A673 (cell line): ENCODE measurements around the gene PANX2. TPM values are rescaled to one million over a fixed set of nuclear protein-coding genes. Genes with fewer than 3 reads are reported as not detected.
"Not testable (repeated sequence)": the region's sequence is repeated elsewhere in the genome, so short reads cannot be mapped to it uniquely, and the experiment has no call there.

ENCODE experiments used
- BruUV-seq: library from RNA; stranded (reverse); fragments of 400-500 nt; replicated peaks from 2 replicates; lab custom pipeline; 2021; lab: Mats Ljungman, UMichigan
- CTCF ChIA-PET: fragments of 300-600 bp; sonication (Branson Sonifier 250); formaldehyde crosslinking; loops from one replicate; lab custom pipeline; 2022; ENCODE audit warnings: antibody characterized with exemption; lab: Charles Lee
- POLR2A ChIA-PET: fragments of 300-600 bp; sonication (Branson Sonifier 250); formaldehyde crosslinking; loops from one replicate; lab custom pipeline; 2022; ENCODE audit warnings: antibody characterized with exemption; ENCODE audit not compliant: low non-redundant PET; lab: Charles Lee
- DNase-seq: peaks from one replicate; pipeline ENCODE4 v3.0.0-alpha.2; 2015; ENCODE audit warnings: low spot score
- H3K27ac ChIP-seq: fragments of 200-600 bp; sonication (generic); 2 replicates; pipeline ENCODE4 v1.5.1; 2016; ENCODE audit warnings: mixed run types, low read depth, mild to moderate bottlenecking, mixed read lengths, antibody characterized with exemption, low read length; ENCODE audit not compliant: poor library complexity, severe bottlenecking
- H3K27me3 ChIP-seq: fragments of 200-600 bp; sonication (generic); replicated peaks from 2 replicates; pipeline ENCODE4 v1.6.1; 2017; ENCODE audit warnings: mixed run types, low read depth, mild to moderate bottlenecking, mixed read lengths, antibody characterized with exemption, low read length; ENCODE audit not compliant: insufficient read depth, poor library complexity
- H3K36me3 ChIP-seq: fragments of 200-600 bp; sonication (generic); 2 replicates; pipeline ENCODE4 v1.6.1; 2016; ENCODE audit warnings: mixed run types, mild to moderate bottlenecking, mixed read lengths, antibody characterized with exemption, low read length; ENCODE audit not compliant: insufficient read depth, poor library complexity, severe bottlenecking
- H3K4me1 ChIP-seq: fragments of 200-600 bp; sonication (generic); 2 replicates; pipeline ENCODE4 v1.6.1; 2017; ENCODE audit warnings: mixed run types, mild to moderate bottlenecking, mixed read lengths, antibody characterized with exemption, low read length; ENCODE audit not compliant: insufficient read depth, poor library complexity, severe bottlenecking
- H3K4me3 ChIP-seq: fragments of 200-600 bp; sonication (generic); 2 replicates; pipeline ENCODE4 v1.5.1; 2016; ENCODE audit warnings: low read depth, mixed run types, mild to moderate bottlenecking, mixed read lengths, low read length; ENCODE audit not compliant: poor library complexity, severe bottlenecking
- H3K9me3 ChIP-seq: fragments of 200-600 bp; sonication (generic); 2 replicates; pipeline ENCODE4 v1.6.1; 2016; ENCODE audit warnings: mixed run types, low read depth, mild to moderate bottlenecking, mixed read lengths, antibody characterized with exemption, low read length; ENCODE audit not compliant: poor library complexity, severe bottlenecking
- CTCF ChIP-seq: fragments of 300-800, 200-600 bp; sonication (generic); conservative IDR thresholded peaks from 2 replicates; pipeline ENCODE4 v1.5.1; 2017; ENCODE audit warnings: low read depth, mild to moderate bottlenecking, antibody characterized with exemption, low read length, moderate library complexity, mixed read lengths
- EZH2 ChIP-seq: fragments of 200-600 bp; sonication (generic); IDR thresholded peaks from 2 replicates; pipeline ENCODE4 v1.6.1; 2017; ENCODE audit warnings: borderline replicate concordance, low read depth, mild to moderate bottlenecking, mixed read lengths, antibody characterized with exemption, low read length; ENCODE audit not compliant: poor library complexity, severe bottlenecking
- intact Hi-C: fragments of 100-400 bp; cut with micrococcal nuclease; formaldehyde crosslinking; loops from one replicate; pipeline ENCODE4 v1.10.0; 2022; ENCODE audit not compliant: unreplicated experiment
- total RNA-seq: library from RNA; stranded (reverse); gene quantifications from 2 replicates; pipeline ENCODE4 v1.2.3, GENCODE V29; 2021

PANX2 gene
- total RNA-seq, 1 experiment from 2014 or later: 7.6 TPM

DNA sequence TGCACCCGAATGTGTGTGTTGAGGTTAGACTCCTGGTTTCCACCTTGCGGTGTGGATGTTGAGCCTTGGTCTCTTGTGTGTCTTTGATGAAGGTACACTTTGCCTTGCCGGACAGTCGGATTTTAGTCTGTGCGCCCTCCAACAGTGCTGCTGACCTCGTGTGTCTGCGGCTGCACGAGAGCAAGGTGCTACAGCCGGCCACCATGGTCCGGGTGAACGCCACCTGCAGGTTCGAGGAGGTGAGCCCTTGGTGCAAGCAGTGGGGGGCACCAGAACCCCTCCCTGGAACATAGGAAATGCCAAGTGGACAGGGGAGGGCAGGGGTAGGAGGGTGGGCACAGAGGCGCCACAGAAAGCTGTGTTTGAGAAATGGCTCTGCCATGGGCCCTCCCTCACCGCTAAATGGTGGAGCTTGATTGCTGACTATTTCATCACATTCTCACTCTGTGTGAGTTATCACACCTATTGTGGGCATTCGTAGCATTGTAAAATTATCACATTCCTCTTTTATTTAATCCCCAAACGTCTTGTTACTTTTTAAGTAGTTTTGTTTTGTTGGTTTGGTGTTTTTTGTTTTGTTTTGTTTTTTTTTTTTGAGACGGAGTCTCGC lies 26.4 kb upstream of the PANX2 start:
- H3K4me3 ChIP-seq: no peak overlapping the region
- intact Hi-C loops: no loop called here
- CTCF ChIA-PET: interaction anchor here (0.5 to 0.6 kb wide), 2 partner anchors 25 to 123 kb away, joined by 4 to 7 read pairs; no protein-coding TSS in a partner anchor
- DNase-seq: no peak
- TF ChIP-seq CTCF: no peak
- no peak for TF ChIP-seq EZH2
- H3K36me3 ChIP-seq: no peaks in the 10 kb centered on the region
- no TSS peak for BruUV-seq
- H3K9me3 ChIP-seq: no peaks in the 10 kb centered on the region
- no peak overlapping the region for H3K27ac ChIP-seq
- POLR2A ChIA-PET: interaction anchor here (0.5 kb wide), 1 partner anchor 64 kb away, joined by 6 read pairs; no protein-coding TSS in a partner anchor
- H3K4me1 ChIP-seq: no peaks in the 10 kb centered on the region
- no peaks in the 10 kb centered on the region for H3K27me3 ChIP-seq

DNA sequence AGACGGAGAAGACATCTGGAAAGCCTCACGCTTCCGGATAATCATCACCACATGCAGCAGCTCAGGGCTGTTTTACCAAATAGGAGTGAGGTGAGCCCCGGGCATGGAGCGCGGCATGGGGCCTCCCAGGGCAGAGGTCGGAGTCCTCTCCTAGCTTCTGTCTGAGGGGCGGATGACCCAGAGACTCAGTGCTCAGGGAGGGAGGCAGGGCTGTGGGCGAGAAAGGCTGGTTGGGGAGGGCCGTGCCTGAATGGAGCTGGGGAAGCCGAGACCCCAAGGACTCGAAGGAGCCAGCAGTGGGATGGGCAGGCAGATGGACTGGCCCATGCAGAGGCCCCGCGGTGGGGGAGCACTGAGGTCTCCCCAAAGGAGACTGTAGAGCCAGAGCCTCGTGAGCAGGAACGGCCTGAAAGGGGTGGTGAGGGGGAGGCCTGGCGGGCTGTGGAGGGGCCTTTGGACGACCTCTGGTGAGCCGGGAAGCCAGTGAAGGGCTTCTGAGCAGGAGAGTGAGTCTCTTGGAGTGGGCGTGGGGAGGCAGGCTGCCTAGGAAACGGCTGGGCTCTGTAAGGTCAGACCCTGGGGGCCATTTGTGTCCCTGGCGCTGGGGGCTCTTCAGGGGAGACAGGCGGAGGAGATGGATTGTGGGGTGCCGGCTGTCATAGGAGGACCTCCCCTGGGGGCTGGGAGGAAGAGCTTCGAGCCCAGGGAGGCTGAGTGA lies 24.7 kb upstream of the PANX2 start:
- no peaks in the 10 kb centered on the region for H3K36me3 ChIP-seq
- no TSS peak for BruUV-seq
- POLR2A ChIA-PET: no interaction called here
- no peaks in the 10 kb centered on the region for H3K27me3 ChIP-seq
- no peak overlapping the region for H3K27ac ChIP-seq
- H3K4me3 ChIP-seq: no peak overlapping the region
- no peaks in the 10 kb centered on the region for H3K9me3 ChIP-seq
- intact Hi-C loops: loop anchor here (1.0 to 5.0 kb wide), 3 partner anchors 63 to 476 kb away; no protein-coding TSS in a partner anchor
- no peaks in the 10 kb centered on the region for H3K4me1 ChIP-seq
- CTCF ChIA-PET: no interaction called here
- no peak for DNase-seq
- TF ChIP-seq EZH2 (no peak), CTCF (no peak)

GRCh38 chr22:50146439-50147238 lies 23.9 kb upstream of the PANX2 start:
- POLR2A ChIA-PET: no interaction called here
- Histone ChIP-seq H3K27ac (no peak overlapping the region), H3K27me3 (no peaks in the 10 kb centered on the region), H3K36me3 (no peaks in the 10 kb centered on the region), H3K4me1 (no peaks in the 10 kb centered on the region), H3K9me3 (no peaks in the 10 kb centered on the region), H3K4me3 (no peak overlapping the region)
- peak; percentile 73 for DNase-seq
- CTCF ChIA-PET: no interaction called here
- intact Hi-C loops: loop anchor here (1.0 to 5.0 kb wide), 3 partner anchors 63 to 476 kb away; no protein-coding TSS in a partner anchor
- TF ChIP-seq EZH2 (no peak), CTCF (peak; percentile 88)
- BruUV-seq: no TSS peak

DNA sequence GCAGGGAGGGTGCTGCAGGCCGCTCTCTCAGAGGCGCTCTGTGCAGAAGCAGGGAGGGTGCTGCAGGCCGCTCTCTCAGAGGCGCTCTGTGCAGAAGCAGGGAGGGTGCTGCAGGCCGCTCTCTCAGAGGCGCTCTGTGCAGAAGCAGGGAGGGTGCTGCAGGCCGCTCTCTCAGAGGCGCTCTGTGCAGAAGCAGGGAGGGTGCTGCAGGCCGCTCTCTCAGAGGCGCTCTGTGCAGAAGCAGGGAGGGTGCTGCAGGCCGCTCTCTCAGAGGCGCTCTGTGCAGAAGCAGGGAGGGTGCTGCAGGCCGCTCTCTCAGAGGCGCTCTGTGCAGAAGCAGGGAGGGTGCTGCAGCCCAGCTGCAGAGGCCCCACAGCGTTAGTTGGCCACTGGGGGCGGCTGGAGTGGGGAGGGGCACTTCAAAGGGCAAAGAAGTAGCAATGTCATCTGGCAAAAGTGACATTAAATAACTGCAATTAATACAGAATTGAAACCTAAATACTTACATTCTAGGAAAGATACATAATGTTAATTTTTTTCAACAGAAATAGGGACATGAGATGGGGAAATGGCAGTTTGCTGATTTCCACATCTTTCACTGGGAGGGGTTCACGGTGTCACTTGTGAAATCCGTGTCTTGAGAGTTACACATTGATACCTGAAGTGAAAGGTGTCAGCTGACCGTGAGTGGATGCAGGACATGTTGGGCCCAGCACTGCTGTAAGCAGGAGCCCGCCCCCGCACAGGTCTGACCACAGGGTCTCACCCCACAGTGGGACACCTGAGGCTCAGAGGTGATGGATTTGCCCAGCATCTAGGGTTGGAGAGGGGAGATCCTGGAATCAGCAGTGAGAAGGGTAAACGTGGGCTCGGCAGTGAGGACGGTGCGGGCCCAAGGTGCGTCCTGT lies 23.0 kb upstream of the PANX2 start:
- H3K9me3 ChIP-seq, BruUV-seq, H3K27me3 ChIP-seq, H3K4me3 ChIP-seq, H3K4me1 ChIP-seq, DNase-seq, H3K27ac ChIP-seq, CTCF ChIA-PET, H3K36me3 ChIP-seq: not testable (repeated sequence)
- intact Hi-C loops: loop anchor here (5.0 kb wide), 2 partner anchors 220 to 475 kb away; no protein-coding TSS in a partner anchor
- POLR2A ChIA-PET: interaction anchor here (0.7 kb wide), 1 partner anchor 458 kb away, joined by 8 read pairs; no protein-coding TSS in a partner anchor
